Gastroesophageal sphincter (tissue), 4 donors: ENCODE data around the gene ILK. TPM values are rescaled to one million over a fixed set of nuclear protein-coding genes. Genes with fewer than 3 reads are reported as not detected.

Experiments used
- ATAC-seq: fragments of 150-250 bp; one replicate; pipeline ENCODE4 v1.9.1; 2016; ENCODE audit warnings: mild to moderate bottlenecking, moderate library complexity
- H3K27ac ChIP-seq, 4 donors: fragments of 200-600 bp; sonication (generic) in 3 of 4; 1 replicate in 3 of 4; 2 replicates in 1 of 4; pipeline ENCODE4 v1.5.1; 2016 to 2019
- H3K27me3 ChIP-seq: fragments of 200-600 bp; sonication (generic); one replicate; pipeline ENCODE4 v1.5.1; 2019
- H3K36me3 ChIP-seq, 2 donors: fragments of 200-600 bp; sonication (generic); one replicate each; pipeline ENCODE4 v1.5.1; 2019; ENCODE audit warnings: control low read depth in 1 of 2
- H3K4me1 ChIP-seq, 3 donors: fragments of 200-600 bp; sonication (generic); 1 replicate in 2 of 3; 2 replicates in 1 of 3; pipeline ENCODE4 v1.5.1; 2016 to 2019; ENCODE audit warnings: control low read depth in 2 of 3
- H3K4me3 ChIP-seq, 2 donors: fragments of 200-600 bp; sonication (generic); one replicate each; pipeline ENCODE4 v1.5.1; 2019; ENCODE audit warnings: mild to moderate bottlenecking in 1 of 2, moderate library complexity in 1 of 2
- H3K9me3 ChIP-seq, 3 donors: fragments of 200-600 bp; sonication (generic); one replicate each; pipeline ENCODE4 v1.5.1; 2017 to 2019; ENCODE audit warnings: control low read depth in 2 of 3
- EP300 ChIP-seq: sonication (generic); formaldehyde crosslinking; IDR thresholded peaks from one replicate; pipeline ENCODE4 v1.6.1; 2017; ENCODE audit warnings: antibody characterized with exemption, mild to moderate bottlenecking
- POLR2A ChIP-seq, 2 donors: fragments of 450-650 bp; IDR thresholded peaks; one replicate each; pipeline ENCODE4 v1.6.1; 2017; ENCODE audit warnings: antibody characterized with exemption in 2 of 2, mild to moderate bottlenecking in 2 of 2, moderate library complexity in 1 of 2
- POLR2AphosphoS5 ChIP-seq: sonication (generic); formaldehyde crosslinking; IDR thresholded peaks from one replicate; pipeline ENCODE4 v1.6.1; 2017; ENCODE audit warnings: antibody characterized with exemption
- WGBS, 2 donors: methylation state at CpG; one replicate each; pipeline ENCODE4 v1.1.5; 2018; ENCODE audit warnings: low coverage in 1 of 2; 5-methylcytosine and 5-hydroxymethylcytosine counted together
- total RNA-seq, 4 donors: library from RNA; depleted of rRNA; stranded (reverse); fragments of >200 nt; gene quantifications; one replicate each; pipeline ENCODE4 v1.1.0, GENCODE V29; 2016
- TF ChIP-seq, protein P1 (sequence below), 4 experiments: fragments of 200-600 bp in 2 of 4; fragments of 450-650 bp in 2 of 4; sonication (generic) in 1 of 4; IDR thresholded peaks; one replicate each; pipeline ENCODE4 v1.5.1; 2017 to 2019; ENCODE audit warnings: antibody characterized with exemption in 4 of 4, mild to moderate bottlenecking in 2 of 4, moderate library complexity in 2 of 4

ILK gene
- total RNA-seq, 4 donors from 2014 or later: 395 to 658 (median 466) TPM

DNA sequence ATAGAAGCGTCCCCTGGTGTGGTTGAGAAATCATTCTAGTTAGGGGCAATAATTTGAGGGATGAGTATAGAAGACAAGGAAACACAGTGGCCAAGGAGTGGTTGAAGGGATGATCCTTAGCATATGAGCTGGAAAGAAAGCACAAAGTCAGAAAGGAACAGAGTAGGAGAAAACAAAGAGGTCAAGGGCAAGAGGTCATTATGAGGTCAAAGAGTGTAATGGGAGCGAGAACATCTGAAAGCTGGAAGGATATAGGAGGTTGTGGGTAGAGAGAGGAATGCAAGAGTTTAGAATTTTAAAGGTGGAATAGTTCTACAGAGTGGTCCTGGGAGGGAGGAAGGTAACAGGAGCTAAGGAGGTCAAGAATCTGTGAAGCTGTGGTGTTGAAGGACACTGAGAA is 50.1 kb downstream of the ILK start:
- Histone ChIP-seq H3K27me3 (no peaks in the 10 kb centered on the region), H3K4me3 (no peak overlapping the region), H3K27ac (peak overlapping the region in 2 of 4 donors; percentile 83 to 86), H3K4me1 (peaks cover 0 to 55% (median 3%) of the 10 kb centered on the region in 3 donors), H3K36me3 (no peaks in the 10 kb centered on the region), H3K9me3 (no peaks in the 10 kb centered on the region)
- TF ChIP-seq POLR2AphosphoS5 (no peak), POLR2A (IDR thresholded peaks at IDR 0.05) (no peak), EP300 (no peak)
- TF ChIP-seq, protein P1, sequence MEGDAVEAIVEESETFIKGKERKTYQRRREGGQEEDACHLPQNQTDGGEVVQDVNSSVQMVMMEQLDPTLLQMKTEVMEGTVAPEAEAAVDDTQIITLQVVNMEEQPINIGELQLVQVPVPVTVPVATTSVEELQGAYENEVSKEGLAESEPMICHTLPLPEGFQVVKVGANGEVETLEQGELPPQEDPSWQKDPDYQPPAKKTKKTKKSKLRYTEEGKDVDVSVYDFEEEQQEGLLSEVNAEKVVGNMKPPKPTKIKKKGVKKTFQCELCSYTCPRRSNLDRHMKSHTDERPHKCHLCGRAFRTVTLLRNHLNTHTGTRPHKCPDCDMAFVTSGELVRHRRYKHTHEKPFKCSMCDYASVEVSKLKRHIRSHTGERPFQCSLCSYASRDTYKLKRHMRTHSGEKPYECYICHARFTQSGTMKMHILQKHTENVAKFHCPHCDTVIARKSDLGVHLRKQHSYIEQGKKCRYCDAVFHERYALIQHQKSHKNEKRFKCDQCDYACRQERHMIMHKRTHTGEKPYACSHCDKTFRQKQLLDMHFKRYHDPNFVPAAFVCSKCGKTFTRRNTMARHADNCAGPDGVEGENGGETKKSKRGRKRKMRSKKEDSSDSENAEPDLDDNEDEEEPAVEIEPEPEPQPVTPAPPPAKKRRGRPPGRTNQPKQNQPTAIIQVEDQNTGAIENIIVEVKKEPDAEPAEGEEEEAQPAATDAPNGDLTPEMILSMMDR (IDR thresholded peaks at IDR 0.05): no peak
- no peak for ATAC-seq
- 82 to 100% methylated on average over 1 to 2 of the region's 2 CpGs for WGBS, 2 donors

DNA sequence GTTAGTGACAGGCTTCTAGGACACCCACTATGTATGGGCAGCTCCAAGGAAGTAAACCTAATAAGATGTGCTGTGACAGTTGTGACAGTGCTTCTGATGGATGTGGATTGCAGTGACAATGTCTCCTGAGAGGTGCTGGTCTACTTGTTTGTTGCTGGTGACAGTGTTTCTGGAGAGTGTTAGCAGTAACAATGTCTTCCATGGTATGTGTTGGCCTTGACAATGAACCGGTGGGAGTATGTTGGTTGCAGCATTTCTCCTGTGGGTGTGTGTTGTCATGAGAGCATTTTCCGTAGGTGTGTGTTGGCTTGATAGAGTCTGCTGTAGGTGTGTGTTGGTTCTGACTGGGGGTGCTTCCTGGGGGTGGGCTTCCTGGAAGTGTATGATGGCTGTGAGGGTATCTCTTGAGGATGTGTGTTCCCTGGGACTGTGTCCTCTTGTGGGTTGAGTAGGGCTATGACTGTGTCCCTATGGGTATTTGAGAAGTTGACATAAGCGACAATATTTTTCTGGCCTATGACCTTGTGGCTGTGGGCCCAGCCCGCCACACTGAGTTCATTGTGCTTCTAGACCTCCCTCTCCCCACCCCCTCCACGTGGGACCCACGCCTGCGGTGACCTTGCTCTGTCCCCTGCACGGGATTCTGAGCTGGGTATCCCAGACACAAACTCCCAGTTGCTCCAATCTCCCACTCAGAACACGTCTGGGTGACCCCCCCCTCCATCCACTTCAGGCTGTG is 50.9 kb downstream of the ILK start:
- peaks cover 0 to 48% (median 3%) of the 10 kb centered on the region in 3 donors for H3K4me1 ChIP-seq
- ATAC-seq: no peak
- 10 to 29% methylated on average over 6 to 8 of the region's 9 CpGs for WGBS, 2 donors
- no peaks in the 10 kb centered on the region for H3K27me3 ChIP-seq
- no peaks in the 10 kb centered on the region for H3K9me3 ChIP-seq
- peak overlapping the region in 3 of 4 donors; percentile 83 to 86 (median 84) for H3K27ac ChIP-seq
- H3K36me3 ChIP-seq: no peaks in the 10 kb centered on the region
- TF ChIP-seq POLR2A (IDR thresholded peaks at IDR 0.05) (no peak), EP300 (no peak), POLR2AphosphoS5 (no peak)
- TF ChIP-seq, protein P1 (IDR thresholded peaks at IDR 0.05): no peak
- H3K4me3 ChIP-seq: peak overlapping the region in 1 of 2 donors; percentile 66

DNA sequence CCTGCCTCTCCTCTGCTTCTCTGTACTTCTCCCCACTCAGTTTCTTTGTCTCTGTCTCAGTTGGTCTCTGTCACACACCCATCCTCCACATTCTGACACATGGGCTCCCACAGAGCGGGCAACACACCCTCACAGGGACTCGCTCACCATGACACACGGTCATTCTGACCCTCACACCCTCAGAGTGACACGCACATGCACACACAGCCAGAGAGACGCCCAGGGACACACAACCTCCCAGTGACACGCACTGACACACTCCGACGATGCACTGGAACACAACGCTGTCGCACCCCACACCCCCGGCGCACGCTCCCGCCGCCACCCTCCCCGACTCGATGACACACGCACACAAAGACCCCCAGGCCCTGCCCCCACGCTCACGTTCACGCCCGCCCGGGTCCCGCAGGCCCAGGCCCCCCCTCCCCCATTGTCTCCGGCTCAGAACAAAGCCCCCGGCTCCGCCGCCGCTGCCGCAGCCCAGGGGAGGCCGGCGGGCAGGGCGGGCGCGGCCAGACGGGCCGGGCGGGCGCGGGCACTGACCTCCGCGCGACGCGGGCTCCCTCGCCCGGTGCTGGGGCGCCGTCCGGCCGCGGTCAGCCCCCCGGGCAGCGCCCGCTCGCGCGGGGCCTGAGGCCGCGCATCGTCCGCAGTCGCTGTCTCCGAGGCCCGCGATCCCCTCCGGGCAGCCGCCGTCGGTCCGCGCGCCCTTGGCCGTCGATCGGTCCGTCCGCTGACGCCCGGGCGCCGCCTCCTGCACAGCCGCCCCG is 51.6 kb downstream of the ILK start:
- peak; percentile 61 for ATAC-seq
- no peaks in the 10 kb centered on the region for H3K27me3 ChIP-seq
- 0 to 4% methylated on average over 1 to 3 of the region's 84 CpGs for WGBS, 2 donors

DNA sequence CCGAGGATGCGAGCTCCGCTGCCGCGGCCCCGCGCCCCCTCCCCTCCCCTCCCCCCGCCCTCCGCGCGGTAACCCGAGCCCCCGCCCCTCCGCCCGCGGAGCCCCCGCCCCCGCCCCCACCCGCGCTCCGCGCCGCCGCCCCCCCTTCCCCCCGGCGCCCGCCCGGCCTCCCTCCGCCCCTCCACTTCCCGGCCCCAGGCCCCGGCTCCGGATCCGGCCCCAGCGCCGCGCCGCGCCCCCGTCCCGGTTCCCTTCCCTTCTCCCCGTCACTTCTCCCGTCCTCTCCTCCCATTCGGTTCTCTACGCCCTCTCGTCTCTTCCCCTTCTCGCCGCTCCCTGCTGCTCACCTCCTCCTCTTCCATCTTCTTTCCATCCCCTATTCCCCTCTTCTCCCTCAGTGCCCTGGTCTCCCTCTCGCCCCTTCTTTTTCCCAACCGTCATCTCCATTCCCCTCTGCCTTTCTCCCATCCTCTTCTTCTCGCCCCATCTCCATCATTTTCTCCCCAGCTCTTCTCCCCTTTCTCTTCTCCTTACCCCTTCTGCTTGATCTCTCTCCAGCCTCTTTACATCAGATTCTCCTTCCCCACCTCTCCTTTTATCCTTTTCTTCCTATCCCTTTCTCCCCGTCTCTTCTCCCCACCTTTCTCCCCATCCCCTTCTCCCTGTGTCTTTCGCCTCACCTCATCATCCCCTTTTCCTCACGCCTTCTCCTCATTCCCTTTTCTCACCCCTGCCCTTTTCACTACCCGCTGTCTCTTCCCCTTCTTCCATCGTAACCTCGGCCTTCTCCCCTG is 52.4 kb downstream of the ILK start, which contains the start of gene DCHS1:
TSS of gene DCHS1 (minus strand) at position 20 of the 794 bp plus-strand sequence. CDS start 14,196 bp downstream, outside the sequence.
- peaks cover 0 to 48% (median 3%) of the 10 kb centered on the region in 3 donors for H3K4me1 ChIP-seq
- H3K9me3 ChIP-seq: no peaks in the 10 kb centered on the region
- ATAC-seq: peak; percentile 59
- TF ChIP-seq POLR2AphosphoS5: no peak
- no peak for TF ChIP-seq POLR2A (IDR thresholded peaks at IDR 0.05)
- 10 to 31% methylated on average over 9 to 16 of the region's 56 CpGs for WGBS, 2 donors
- peak within 1 kb of the TSS; percentile 40 to 66 for H3K4me3 ChIP-seq
- no peaks in the 10 kb centered on the region for H3K36me3 ChIP-seq
- peak within 1 kb of the TSS; percentile 13 to 86 (median 84) for H3K27ac ChIP-seq
- no peaks in the 10 kb centered on the region for H3K27me3 ChIP-seq

More for the DNA sequence above, 51.6 kb downstream of the ILK start:
- Histone ChIP-seq H3K9me3 (no peaks in the 10 kb centered on the region), H3K4me1 (peaks cover 0 to 48% (median 3%) of the 10 kb centered on the region in 3 donors), H3K4me3 (peak overlapping the region; percentile 40 to 66), H3K27ac (peak overlapping the region; percentile 13 to 86 (median 84)), H3K36me3 (no peaks in the 10 kb centered on the region)
- TF ChIP-seq, protein P1 (IDR thresholded peaks at IDR 0.05): no peak
- TF ChIP-seq POLR2AphosphoS5: peak; percentile 27
- TF ChIP-seq POLR2A (IDR thresholded peaks at IDR 0.05): peak in 1 of 2 donors; percentile 19

DNA sequence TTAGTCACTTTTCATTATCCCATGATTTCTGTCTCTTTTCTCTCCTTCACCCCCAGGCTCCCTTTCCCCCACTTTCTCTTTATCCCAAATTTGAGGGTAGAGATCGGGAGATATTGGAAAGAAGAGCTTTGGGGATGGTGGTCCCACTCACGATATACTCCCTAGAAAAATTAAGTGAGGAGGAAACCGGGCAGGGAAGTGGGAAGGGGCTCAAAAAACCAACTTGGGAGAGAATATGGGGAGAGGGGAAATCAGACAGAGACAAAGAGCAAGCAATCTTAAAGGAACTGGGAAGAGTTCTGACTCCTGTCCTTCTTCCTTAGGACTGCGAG is 53.0 kb downstream of the ILK start:
- peak overlapping the region in 1 of 2 donors; percentile 66 for H3K4me3 ChIP-seq
- no peaks in the 10 kb centered on the region for H3K27me3 ChIP-seq
- H3K27ac ChIP-seq: peak overlapping the region in 3 of 4 donors; percentile 4 to 86 (median 83)
- H3K9me3 ChIP-seq: no peaks in the 10 kb centered on the region
- no peak for ATAC-seq
- H3K4me1 ChIP-seq: peaks cover 0 to 48% (median 3%) of the 10 kb centered on the region in 3 donors
- TF ChIP-seq EP300: no peak
- TF ChIP-seq, protein P1 (IDR thresholded peaks at IDR 0.05): no peak
- no peak for TF ChIP-seq POLR2AphosphoS5
- no peak for TF ChIP-seq POLR2A (IDR thresholded peaks at IDR 0.05)
- H3K36me3 ChIP-seq: no peaks in the 10 kb centered on the region
- WGBS, 2 donors: 45 to 100% methylated on average over 1 to 4 of the region's 4 CpGs
